Spleen (tissue), 7 donors: Measurements from ENCODE around the gene TRAF4.

Source experiments
- POLR2AphosphoS5 ChIP-seq, 3 donors: sonication (generic); formaldehyde crosslinking; IDR thresholded peaks; one replicate each; pipeline ENCODE4 v1.5.1; 2017; ENCODE audit warnings: antibody characterized with exemption in 3 of 3
- TF ChIP-seq, protein P1 (sequence below), 11 experiments: fragments of 200-600 bp in 7 of 11; fragments of 450-650 bp in 4 of 11; sonication (generic) in 4 of 11; IDR thresholded peaks in 8 of 11; conservative IDR thresholded peaks in 3 of 11; 1 replicate in 7 of 11; 2 replicates in 4 of 11; pipeline versions ENCODE4 v1.4.0 to v1.8.0; 2016 to 2021; ENCODE audit warnings: antibody characterized with exemption in 11 of 11, inconsistent platforms in 4 of 11, mild to moderate bottlenecking in 1 of 11
- donor health status: DM: no; HTN: no; CAD: no; lungs with moderate emphysema.
- donor health status: DM: no; HTN: no; CAD: no.
- donor health status: DM: no; HTN: no; CAD: no.

GRCh38 chr17:28744972-28745785, 1.4 kb downstream of the TRAF4 start:
- TF ChIP-seq, protein P1, sequence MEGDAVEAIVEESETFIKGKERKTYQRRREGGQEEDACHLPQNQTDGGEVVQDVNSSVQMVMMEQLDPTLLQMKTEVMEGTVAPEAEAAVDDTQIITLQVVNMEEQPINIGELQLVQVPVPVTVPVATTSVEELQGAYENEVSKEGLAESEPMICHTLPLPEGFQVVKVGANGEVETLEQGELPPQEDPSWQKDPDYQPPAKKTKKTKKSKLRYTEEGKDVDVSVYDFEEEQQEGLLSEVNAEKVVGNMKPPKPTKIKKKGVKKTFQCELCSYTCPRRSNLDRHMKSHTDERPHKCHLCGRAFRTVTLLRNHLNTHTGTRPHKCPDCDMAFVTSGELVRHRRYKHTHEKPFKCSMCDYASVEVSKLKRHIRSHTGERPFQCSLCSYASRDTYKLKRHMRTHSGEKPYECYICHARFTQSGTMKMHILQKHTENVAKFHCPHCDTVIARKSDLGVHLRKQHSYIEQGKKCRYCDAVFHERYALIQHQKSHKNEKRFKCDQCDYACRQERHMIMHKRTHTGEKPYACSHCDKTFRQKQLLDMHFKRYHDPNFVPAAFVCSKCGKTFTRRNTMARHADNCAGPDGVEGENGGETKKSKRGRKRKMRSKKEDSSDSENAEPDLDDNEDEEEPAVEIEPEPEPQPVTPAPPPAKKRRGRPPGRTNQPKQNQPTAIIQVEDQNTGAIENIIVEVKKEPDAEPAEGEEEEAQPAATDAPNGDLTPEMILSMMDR (IDR thresholded peaks at IDR 0.05 in 8 of 11, conservative IDR thresholded peaks at IDR 0.05 in 3 of 11) = no peak
- peak in 2 of 3 donors; percentile 50 to 67 for TF ChIP-seq POLR2AphosphoS5 (IDR thresholded peaks at IDR 0.05)
